H1 (cell line): ENCODE measurements around the gene RNF224. TPM values are rescaled to one million over a fixed set of nuclear protein-coding genes. Genes with fewer than 3 reads are reported as not detected.

Experiments
- CTCF ChIA-PET: fragments of 300-600 bp; sonication (Branson Sonifier 250); formaldehyde crosslinking; loops from one replicate; lab custom pipeline; 2021; ENCODE audit not compliant: partially characterized antibody; lab: Charles Lee
- POLR2A ChIA-PET: fragments of 300-600 bp; sonication (Branson Sonifier 250); formaldehyde crosslinking; loops from one replicate; lab custom pipeline; 2021; ENCODE audit warnings: inconsistent platforms; ENCODE audit not compliant: partially characterized antibody; lab: Charles Lee
- DNase-seq, 2 experiments: peaks; one replicate each; pipeline versions ENCODE4 v3.0.0 to v3.0.0-alpha.2; 2010 to 2022; ENCODE audit warnings: low spot score in 2 of 2, low read depth in 1 of 2, mixed read lengths in 1 of 2
- FAIRE-seq: peaks from 2 replicates; lab custom pipeline; 2011; peaks lifted over from hg19 to GRCh38; lab: Jason Lieb, UNC
- H2AFZ ChIP-seq: 2 replicates; pipeline ENCODE4 v1.8.1; 2012; ENCODE audit warnings: low read length, inconsistent platforms
- H2AK5ac ChIP-seq: 2 replicates; pipeline ENCODE4 v1.6.1; 2013; ENCODE audit warnings: low read depth, low read length
- H2BK120ac ChIP-seq: replicated peaks from 2 replicates; pipeline ENCODE3; 2013; ENCODE audit warnings: low read depth, low read length, inconsistent platforms
- H2BK12ac ChIP-seq: 2 replicates; pipeline ENCODE4 v1.6.1; 2013; ENCODE audit warnings: low read depth, low read length
- H2BK15ac ChIP-seq: 2 replicates; pipeline ENCODE4 v1.6.1; 2013; ENCODE audit warnings: low read length
- H2BK20ac ChIP-seq: 2 replicates; pipeline ENCODE4 v1.6.1; 2013; ENCODE audit warnings: low read length
- H2BK5ac ChIP-seq: 2 replicates; pipeline ENCODE4 v1.6.1; 2013; ENCODE audit warnings: low read depth, low read length
- H3K14ac ChIP-seq: 2 replicates; pipeline ENCODE4 v1.6.1; 2013; ENCODE audit warnings: inconsistent platforms; ENCODE audit not compliant: insufficient read length
- H3K18ac ChIP-seq: 2 replicates; pipeline ENCODE4 v1.6.1; 2013; ENCODE audit warnings: low read length; ENCODE audit errors: extremely low read depth
- H3K23ac ChIP-seq: 2 replicates; pipeline ENCODE4 v1.6.1; 2013; ENCODE audit warnings: inconsistent platforms; ENCODE audit not compliant: insufficient read length
- H3K23me2 ChIP-seq: 2 replicates; pipeline ENCODE4 v1.6.1; 2013; ENCODE audit warnings: low read depth, low read length
- H3K27ac ChIP-seq: 2 replicates; pipeline ENCODE4 v1.6.1; 2011; ENCODE audit warnings: low read depth, low read length, inconsistent platforms
- H3K27me3 ChIP-seq, 4 experiments: replicated peaks in 1 of 4; 1 replicate in 1 of 4; 2 replicates in 3 of 4; pipeline versions ENCODE4 v1.6.1 to v1.8.1; 2011 to 2013; ENCODE audit warnings: low read length in 3 of 4, mild to moderate bottlenecking in 3 of 4, inconsistent platforms in 2 of 4, mixed read lengths in 2 of 4, moderate library complexity in 1 of 4; ENCODE audit not compliant: control insufficient read depth in 3 of 4, insufficient read depth in 3 of 4; ENCODE audit errors: extremely low read depth in 1 of 4
- H3K36me3 ChIP-seq, 4 experiments: 2 replicates each; pipeline versions ENCODE4 v1.6.1 to v1.8.1; 2011 to 2013; ENCODE audit warnings: mild to moderate bottlenecking in 4 of 4, low read length in 3 of 4, moderate library complexity in 2 of 4, control low read depth in 1 of 4, inconsistent platforms in 1 of 4; ENCODE audit not compliant: insufficient read depth in 4 of 4, control insufficient read depth in 2 of 4
- H3K4ac ChIP-seq: replicated peaks from 2 replicates; pipeline ENCODE3; 2013; ENCODE audit warnings: low read length, low read depth, mixed read lengths, inconsistent platforms; ENCODE audit not compliant: insufficient read length
- H3K4me1 ChIP-seq, 4 experiments: replicated peaks in 1 of 4; 1 replicate in 1 of 4; 2 replicates in 3 of 4; pipeline versions ENCODE4 v1.6.1 to v1.8.1; 2011 to 2013; ENCODE audit warnings: low read length in 3 of 4, inconsistent platforms in 2 of 4, mixed read lengths in 1 of 4; ENCODE audit not compliant: insufficient read depth in 4 of 4, control insufficient read depth in 3 of 4
- H3K4me2 ChIP-seq, 2 experiments: 2 replicates each; pipeline versions ENCODE4 v1.6.1 to v1.8.1; 2011 to 2013; ENCODE audit warnings: low read depth in 2 of 2, low read length in 2 of 2, control low read depth in 1 of 2, inconsistent platforms in 1 of 2, mild to moderate bottlenecking in 1 of 2; ENCODE audit not compliant: insufficient read depth in 1 of 2
- H3K4me3 ChIP-seq, 4 experiments: fragments of 200-600, 300-600 bp in 1 of 4; sonication (generic), shearing (Covaris generic), sonication (Bioruptor Twin) in 1 of 4; 2 replicates each; pipeline versions ENCODE4 v1.5.1 to v1.8.1; 2011 to 2016; ENCODE audit warnings: low read length in 4 of 4, low read depth in 3 of 4, control low read depth in 2 of 4, inconsistent platforms in 2 of 4, mild to moderate bottlenecking in 2 of 4, mixed read lengths in 1 of 4, moderate library complexity in 1 of 4; ENCODE audit not compliant: insufficient read depth in 2 of 4; ENCODE audit errors: extremely low read depth in 1 of 4
- H3K56ac ChIP-seq: replicated peaks from 2 replicates; pipeline ENCODE3; 2013; ENCODE audit warnings: low read depth, mild to moderate bottlenecking, mixed read lengths, low read length, inconsistent platforms; ENCODE audit not compliant: insufficient read length
- H3K79me1 ChIP-seq: 2 replicates; pipeline ENCODE4 v1.6.1; 2013; ENCODE audit warnings: low read depth, low read length, control low read depth
- H3K79me2 ChIP-seq, 2 experiments: 2 replicates each; pipeline versions ENCODE4 v1.6.1 to v1.8.1; 2012 to 2013; ENCODE audit warnings: low read length in 2 of 2, mild to moderate bottlenecking in 2 of 2, inconsistent platforms in 1 of 2; ENCODE audit not compliant: insufficient read depth in 2 of 2, control insufficient read depth in 1 of 2
- H3K9ac ChIP-seq, 4 experiments: replicated peaks in 1 of 4; 1 replicate in 1 of 4; 2 replicates in 3 of 4; pipeline versions ENCODE4 v1.6.1 to v1.8.1; 2011 to 2013; ENCODE audit warnings: low read depth in 3 of 4, low read length in 3 of 4, control low read depth in 2 of 4, mild to moderate bottlenecking in 2 of 4, moderate library complexity in 2 of 4, inconsistent platforms in 1 of 4; ENCODE audit errors: extremely low read depth in 1 of 4
- H3K9me3 ChIP-seq, 2 experiments: 2 replicates each; pipeline versions ENCODE4 v1.6.1 to v1.8.1; 2012 to 2013; ENCODE audit warnings: mild to moderate bottlenecking in 2 of 2, moderate library complexity in 2 of 2, control low read depth in 1 of 2, inconsistent platforms in 1 of 2, low read depth in 1 of 2, low read length in 1 of 2, mixed read lengths in 1 of 2; ENCODE audit not compliant: insufficient read depth in 2 of 2
- H4K20me1 ChIP-seq, 2 experiments: replicated peaks in 1 of 2; 2 replicates each; pipeline versions ENCODE3 to v1.8.1; 2011 to 2013; ENCODE audit warnings: inconsistent platforms in 2 of 2, low read length in 2 of 2, mild to moderate bottlenecking in 1 of 2; ENCODE audit not compliant: insufficient read depth in 2 of 2, control insufficient read depth in 1 of 2
- H4K5ac ChIP-seq: 2 replicates; pipeline ENCODE4 v1.6.1; 2013; ENCODE audit warnings: low read length, low read depth, mixed read lengths, inconsistent platforms; ENCODE audit not compliant: insufficient read length
- H4K8ac ChIP-seq: 2 replicates; pipeline ENCODE4 v1.8.0; 2013; ENCODE audit warnings: mild to moderate bottlenecking, moderate library complexity, low read length, inconsistent platforms; ENCODE audit not compliant: insufficient read depth; ENCODE audit errors: extremely low read depth
- H4K91ac ChIP-seq: replicated peaks from 2 replicates; pipeline ENCODE3; 2013; ENCODE audit warnings: low read length, mixed read lengths, inconsistent platforms; ENCODE audit not compliant: insufficient read length
- ATF2 ChIP-seq: IDR thresholded peaks from 2 replicates; pipeline ENCODE4 v1.6.1; 2012; ENCODE audit warnings: low read length, inconsistent platforms
- ATF3 ChIP-seq: IDR thresholded peaks from 2 replicates; pipeline ENCODE4 v1.6.1; 2011; ENCODE audit warnings: low read depth, mild to moderate bottlenecking, low read length; ENCODE audit not compliant: insufficient read depth
- CREB1 ChIP-seq: IDR thresholded peaks from 2 replicates; pipeline ENCODE4 v1.6.1; 2012; ENCODE audit warnings: inconsistent platforms
- EP300 ChIP-seq, 2 experiments: IDR thresholded peaks; 1 replicate in 1 of 2; 2 replicates in 1 of 2; pipeline ENCODE4 v1.6.1; 2011 to 2012; ENCODE audit warnings: low read depth in 2 of 2, low read length in 2 of 2, mild to moderate bottlenecking in 2 of 2, borderline replicate concordance in 1 of 2, inconsistent platforms in 1 of 2, moderate library complexity in 1 of 2
- GABPA ChIP-seq: IDR thresholded peaks from 2 replicates; pipeline ENCODE4 v1.6.1; 2011; ENCODE audit warnings: mild to moderate bottlenecking, low read length, moderate library complexity, borderline replicate concordance; ENCODE audit not compliant: insufficient read depth
- RBBP5 ChIP-seq: IDR thresholded peaks from 2 replicates; pipeline ENCODE4 v1.7.1; 2012; ENCODE audit warnings: low read depth, mild to moderate bottlenecking, inconsistent platforms, low read length, moderate library complexity, borderline replicate concordance
- SRF ChIP-seq: IDR thresholded peaks from 2 replicates; pipeline ENCODE4 v1.6.1; 2011; ENCODE audit warnings: mild to moderate bottlenecking, low read depth, low read length, moderate library complexity
- WGBS, 2 experiments: shearing (Covaris generic) in 1 of 2; methylation state at CpG; one replicate each; pipeline versions ENCODE4 v1.1.6 to v1.1.7; 2013 to 2015; ENCODE audit warnings: low lambda C conversion rate in 2 of 2, mixed read lengths in 2 of 2, inconsistent platforms in 1 of 2, low coverage in 1 of 2, missing lambda C conversion rate in 1 of 2; ENCODE audit not compliant: insufficient replicate concordance in 2 of 2, insufficient coverage in 1 of 2, insufficient read length in 1 of 2; ENCODE audit errors: extremely low coverage in 1 of 2, missing lambda C conversion rate in 1 of 2; 5-methylcytosine and 5-hydroxymethylcytosine counted together
- polyA plus RNA-seq, 7 experiments: library from polyadenylated mRNA; depleted of rRNA in 3 of 7; stranded (reverse) in 5 of 7; unstranded in 2 of 7; fragments of >200 nt in 5 of 7; fragments of 200-250 nt in 2 of 7; gene quantifications; 1 replicate in 5 of 7; 2 replicates in 1 of 7; 4 replicates in 1 of 7; pipeline versions ENCODE4 v1.2.1 to v1.2.3, GENCODE V29; 2011 to 2013; ENCODE audit warnings: missing spikeins in 2 of 7, mixed read lengths in 2 of 7
- total RNA-seq: library from RNA; stranded (reverse); fragmentation: NEBNext Ultra II Directional; extraction: Animal tissue kit (Norgen Biotek cat#: 25700); gene quantifications from 2 replicates; pipeline ENCODE4 v1.2.1, GENCODE V29; 2021

Gene RNF224
- total and polyA plus RNA-seq, 2 of the 8 experiments (the other 6 are each of a cell fraction or from before 2014, with no cell fraction given): 0.24 TPM; not detected in 1

DNA sequence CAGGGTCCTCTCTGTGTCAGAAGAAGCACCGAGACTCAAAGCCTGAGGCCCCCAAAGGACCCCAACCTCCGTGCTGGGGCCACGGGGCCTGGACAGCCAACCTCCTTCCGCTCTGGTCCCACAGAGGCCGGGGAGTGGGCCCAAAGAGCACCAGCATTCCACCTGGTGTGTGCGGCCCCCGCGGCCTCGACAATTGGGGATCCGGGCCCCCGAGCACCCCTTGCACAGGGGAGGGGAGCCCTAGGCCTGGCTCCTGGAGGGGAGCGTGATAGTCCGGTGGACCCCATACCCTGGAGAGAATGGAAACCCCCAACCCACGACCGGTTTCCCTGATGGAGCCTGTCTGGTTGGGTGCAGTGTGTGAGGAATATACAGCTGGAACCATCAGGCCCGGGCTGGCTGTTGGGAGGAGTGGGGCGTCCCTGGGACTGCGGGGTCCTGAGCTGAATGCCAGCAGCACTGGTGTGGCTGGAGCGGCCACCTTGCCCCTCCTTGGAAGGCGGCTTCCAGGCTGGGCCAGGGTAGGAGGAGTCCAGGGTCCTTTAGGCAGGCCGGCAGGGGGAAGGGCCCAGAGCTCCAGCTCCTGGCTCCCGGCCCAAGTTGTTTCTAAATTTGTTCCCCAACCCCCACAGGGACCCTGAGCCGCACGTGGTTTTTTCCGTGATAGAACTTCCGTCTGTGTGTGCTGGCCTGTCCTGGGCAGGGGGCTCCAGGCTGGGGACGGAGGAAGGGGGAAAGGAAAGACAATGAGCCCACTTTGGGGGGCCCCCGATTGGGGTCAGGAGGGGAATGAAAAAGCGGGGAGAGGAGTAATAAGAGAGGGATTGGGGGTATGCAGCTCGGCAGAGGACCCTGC, 49.4 kb downstream of the RNF224 start:
- Histone ChIP-seq H4K5ac (peak overlapping the region; percentile 64), H3K27me3 (peaks cover 0 to 27% (median 14%) of the 10 kb centered on the region in 4 experiments; a peak in 5 of 7 replicates), H2BK120ac (no peak overlapping the region), H2BK5ac (peak overlapping the region; percentile 91; the same call in 1 of the 2 replicates), H3K4me3 (peak overlapping the region; percentile 1 to 70 (median 58); a peak in 5 of 8 replicates), H3K27ac (peak overlapping the region; percentile 28; the same call in 1 of the 2 replicates), H3K36me3 (peaks cover 0 to 20% (median 4%) of the 10 kb centered on the region in 4 experiments; a peak in 4 of 8 replicates), H4K20me1 (peaks cover 4 to 15% of the 10 kb centered on the region in 2 experiments), H3K9me3 (no peaks in the 10 kb centered on the region; a peak in 1 of 4 replicates), H3K4me2 (peak overlapping the region; percentile 58 to 80), H3K79me2 (no peaks in the 10 kb centered on the region), H3K79me1 (no peaks in the 10 kb centered on the region), H3K9ac (0 out of 7 replicates have a peak overlapping the region, but pooled peaks of 1 of the 4 experiments have one; percentile 4), H2AFZ (no peak overlapping the region), H2BK15ac (no peak overlapping the region), H2AK5ac (peak overlapping the region; percentile 28; the same call in 1 of the 2 replicates), H2BK12ac (no peak overlapping the region), H2BK20ac (no peak overlapping the region), H4K8ac (peak overlapping the region; percentile 94), H3K18ac (peak overlapping the region; percentile 68), H3K23ac (no peak overlapping the region), H3K4ac (peak overlapping the region; percentile 19), H3K23me2 (peaks cover 13% of the 10 kb centered on the region; the same call in 1 of the 2 replicates), H3K14ac (no peak overlapping the region), H3K56ac (peak overlapping the region; percentile 32), H3K4me1 (peaks cover 0 to 28% (median 17%) of the 10 kb centered on the region in 4 experiments; a peak in 6 of 7 replicates), H4K91ac (peak overlapping the region; percentile 97)
- 55% methylated on average over 24 of the region's 30 CpGs; no CpG with 5 or more reads in 1 of the 2 experiments for WGBS, 2 experiments
- ChIA-PET POLR2A (interaction anchor here (0.6 to 47.8 kb wide), 12 partner anchors 10 to 177 kb away, joined by 3 to 1462 read pairs (median 6); partner anchors contain the start of genes CYSRT1, NDOR1, NELFB and NRARP), CTCF (interaction anchor here (0.7 to 2.7 kb wide), 12 partner anchors 10 to 373 kb away, joined by 3 to 10 read pairs (median 4); partner anchors contain the start of genes EXD3, NELFB, NOXA1 and NRARP)
- FAIRE-seq: no peak
- DNase-seq: peak in 1 of 2 experiments; percentile 68
- no peak for TF ChIP-seq SRF
- TF ChIP-seq ATF2: no peak
- peak; percentile 68; the same call in 1 of the 2 replicates for TF ChIP-seq RBBP5
- TF ChIP-seq ATF3: no peak
- no peak for TF ChIP-seq CREB1
- TF ChIP-seq EP300 (IDR thresholded peaks at IDR 0.05; ENCODE audit: borderline replicate concordance in 1 of 2, low read depth in 2 of 2, low read length in 2 of 2): no peak
- 0 out of 2 replicates have a peak, but pooled peaks have one; percentile 61 for TF ChIP-seq GABPA
